ENCODE data around the gene JMJD7.

JMJD7 gene

DNA sequence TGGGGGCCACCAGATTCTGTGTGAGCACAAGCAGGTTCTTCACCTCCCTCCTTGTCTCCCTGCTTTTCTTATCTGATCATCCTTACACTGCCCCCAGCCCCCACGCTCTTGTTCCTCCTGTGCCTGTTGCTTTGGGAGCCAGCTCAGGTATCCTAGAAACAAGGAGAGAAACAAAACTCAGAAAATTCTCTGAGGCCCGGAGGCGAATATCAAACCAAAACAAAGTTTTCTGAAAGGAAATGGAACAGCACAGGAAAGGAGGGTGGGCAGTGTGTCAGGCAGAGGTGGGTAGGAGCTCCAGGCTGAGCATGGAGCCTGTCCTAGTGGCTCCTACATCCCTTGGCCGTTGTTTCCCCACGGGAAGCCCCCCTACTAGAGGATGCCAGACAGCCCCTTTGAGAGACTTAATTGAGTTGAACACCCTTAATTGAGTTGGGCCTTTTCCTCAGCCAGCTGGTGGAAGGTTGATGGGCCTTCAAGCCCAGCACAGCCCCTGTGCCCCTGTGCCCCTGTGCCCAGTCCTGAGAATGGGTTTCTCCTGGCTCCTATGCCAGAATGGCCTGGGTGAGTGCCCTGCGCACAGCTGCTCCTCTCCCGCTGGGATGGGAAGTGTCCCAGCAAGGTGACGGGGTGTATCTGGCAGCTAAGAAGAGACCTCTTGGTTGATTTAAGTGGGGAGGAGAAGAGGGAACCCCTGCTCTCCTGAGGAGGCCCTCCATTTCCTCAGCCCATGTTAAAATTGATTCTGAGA lies 22.8 kb upstream of the JMJD7 start:
- Histone ChIP-seq H3K4me3 (ENCODE audit: low read depth, low read length, poor library complexity, severe bottlenecking) (no peak overlapping the region), H3K4me2 (ENCODE audit: low read length) (no peak overlapping the region), H3K27me3 (ENCODE audit: insufficient read depth, low read length) (no peaks in the 10 kb centered on the region), H3K9me2 (ENCODE audit: low read depth, low read length) (no peaks in the 10 kb centered on the region), H3K36me3 (ENCODE audit: insufficient read depth, low read length) (peaks cover 15% of the 10 kb centered on the region), H3K4me1 (ENCODE audit: insufficient read depth, low read length, severe bottlenecking) (peaks cover 11% of the 10 kb centered on the region), H3F3A (ENCODE audit: insufficient read depth, low read length) (no peaks in the 10 kb centered on the region), H3K27ac (ENCODE audit: low read depth, low read length, poor library complexity, severe bottlenecking) (peak overlapping the region; percentile 14), H3K9me3 (ENCODE audit: low read length) (peaks cover 5% of the 10 kb centered on the region; the same call in 1 of the 2 replicates), H2AFZ (ENCODE audit: low read length) (no peak overlapping the region), H3K79me2 (ENCODE audit: insufficient read depth, low read length) (no peaks in the 10 kb centered on the region), H4K20me1 (ENCODE audit: insufficient read depth, low read length) (no peaks in the 10 kb centered on the region), H3K9ac (ENCODE audit: low read length) (no peak overlapping the region)
- TF ChIP-seq, protein P1, sequence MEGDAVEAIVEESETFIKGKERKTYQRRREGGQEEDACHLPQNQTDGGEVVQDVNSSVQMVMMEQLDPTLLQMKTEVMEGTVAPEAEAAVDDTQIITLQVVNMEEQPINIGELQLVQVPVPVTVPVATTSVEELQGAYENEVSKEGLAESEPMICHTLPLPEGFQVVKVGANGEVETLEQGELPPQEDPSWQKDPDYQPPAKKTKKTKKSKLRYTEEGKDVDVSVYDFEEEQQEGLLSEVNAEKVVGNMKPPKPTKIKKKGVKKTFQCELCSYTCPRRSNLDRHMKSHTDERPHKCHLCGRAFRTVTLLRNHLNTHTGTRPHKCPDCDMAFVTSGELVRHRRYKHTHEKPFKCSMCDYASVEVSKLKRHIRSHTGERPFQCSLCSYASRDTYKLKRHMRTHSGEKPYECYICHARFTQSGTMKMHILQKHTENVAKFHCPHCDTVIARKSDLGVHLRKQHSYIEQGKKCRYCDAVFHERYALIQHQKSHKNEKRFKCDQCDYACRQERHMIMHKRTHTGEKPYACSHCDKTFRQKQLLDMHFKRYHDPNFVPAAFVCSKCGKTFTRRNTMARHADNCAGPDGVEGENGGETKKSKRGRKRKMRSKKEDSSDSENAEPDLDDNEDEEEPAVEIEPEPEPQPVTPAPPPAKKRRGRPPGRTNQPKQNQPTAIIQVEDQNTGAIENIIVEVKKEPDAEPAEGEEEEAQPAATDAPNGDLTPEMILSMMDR (IDR thresholded peaks at IDR 0.05; ENCODE audit: low read length) = no peak
- TF ChIP-seq EZH2 (IDR thresholded peaks at IDR 0.05; ENCODE audit: borderline replicate concordance, low read length) = no peak

DNA sequence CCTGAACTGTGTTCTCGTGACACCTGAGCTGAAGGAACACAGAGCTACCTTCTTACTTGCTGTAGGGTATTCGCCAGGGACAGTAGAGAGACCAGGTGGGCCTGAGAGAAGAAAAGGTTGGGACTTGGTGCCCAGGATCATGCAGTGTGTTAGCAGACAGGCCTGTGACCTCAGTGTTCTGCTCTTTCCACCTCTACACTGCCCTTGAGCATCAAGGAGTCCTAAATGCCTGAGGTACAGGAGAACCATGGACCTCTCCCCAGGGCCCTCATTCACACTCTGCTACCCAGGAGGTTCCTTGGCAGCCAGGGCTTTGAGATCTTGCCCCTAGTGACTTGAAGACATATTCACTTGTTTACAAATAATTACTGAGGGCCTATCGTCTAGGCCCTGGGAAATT lies 22.2 kb upstream of the JMJD7 start:
- Histone ChIP-seq H3K27ac (ENCODE audit: low read depth, low read length, poor library complexity, severe bottlenecking) (peak overlapping the region; percentile 14), H3K9ac (ENCODE audit: low read length) (no peak overlapping the region), H3K9me3 (ENCODE audit: low read length) (peaks cover 5% of the 10 kb centered on the region; the same call in 1 of the 2 replicates), H3K4me3 (ENCODE audit: low read depth, low read length, poor library complexity, severe bottlenecking) (no peak overlapping the region), H3K36me3 (ENCODE audit: insufficient read depth, low read length) (peaks cover 11% of the 10 kb centered on the region), H3F3A (ENCODE audit: insufficient read depth, low read length) (no peaks in the 10 kb centered on the region), H3K9me2 (ENCODE audit: low read depth, low read length) (no peaks in the 10 kb centered on the region), H3K4me1 (ENCODE audit: insufficient read depth, low read length, severe bottlenecking) (peaks cover 15% of the 10 kb centered on the region), H2AFZ (ENCODE audit: low read length) (no peak overlapping the region), H3K4me2 (ENCODE audit: low read length) (no peak overlapping the region), H3K79me2 (ENCODE audit: insufficient read depth, low read length) (no peaks in the 10 kb centered on the region), H3K27me3 (ENCODE audit: insufficient read depth, low read length) (no peaks in the 10 kb centered on the region), H4K20me1 (ENCODE audit: insufficient read depth, low read length) (no peaks in the 10 kb centered on the region)
- TF ChIP-seq, protein P1 (IDR thresholded peaks at IDR 0.05; ENCODE audit: low read length) = no peak
- no peak for TF ChIP-seq EZH2 (IDR thresholded peaks at IDR 0.05; ENCODE audit: borderline replicate concordance, low read length)

DNA sequence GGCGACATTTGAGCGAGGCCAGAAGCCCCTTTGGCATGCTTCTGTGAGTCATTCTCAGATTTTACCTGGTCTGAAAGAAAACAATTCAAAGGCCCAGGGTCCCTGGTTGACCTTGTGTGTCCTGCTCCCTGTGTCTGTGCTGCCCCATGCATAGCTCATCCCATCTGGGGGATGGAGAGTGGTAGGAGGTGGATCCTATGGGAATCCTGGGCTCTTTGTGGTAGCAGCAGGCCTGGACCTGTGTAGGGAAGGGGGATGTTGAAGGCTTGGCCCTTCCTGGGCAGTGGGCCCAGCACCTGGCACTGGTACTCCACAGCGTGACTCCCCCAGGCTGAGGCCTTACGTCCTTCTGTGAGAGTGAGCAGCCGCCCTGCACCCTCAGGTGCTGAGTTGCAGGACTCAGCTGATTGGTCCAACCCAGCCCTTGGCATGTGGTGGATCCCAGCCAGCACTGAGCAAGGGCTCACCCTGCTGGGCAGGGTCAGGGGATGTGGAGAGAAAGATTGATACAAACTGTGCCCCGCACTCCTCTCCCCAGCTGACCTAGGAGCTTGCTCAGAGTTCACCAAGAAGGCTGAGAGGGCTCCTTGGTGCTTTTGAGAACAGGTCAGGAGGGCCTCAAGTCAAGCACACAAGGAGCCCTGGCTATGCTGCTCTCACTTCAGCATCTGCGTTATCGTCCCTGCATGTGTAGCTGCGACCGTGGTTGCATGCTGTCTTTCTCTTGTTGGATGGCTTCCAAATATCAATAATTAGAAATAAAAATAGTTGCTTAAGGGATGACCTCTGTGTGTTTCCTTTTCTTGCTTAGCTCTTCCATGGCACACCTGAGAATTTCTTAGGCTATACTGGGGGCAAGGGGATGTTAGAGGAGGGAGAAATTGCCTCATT lies 21.4 kb upstream of the JMJD7 start:
- H3K9me3 ChIP-seq (ENCODE audit: low read length) = peaks cover under 1% of the 10 kb centered on the region; the same call in 1 of the 2 replicates
- H3K27ac ChIP-seq (ENCODE audit: low read depth, low read length, poor library complexity, severe bottlenecking) = no peak overlapping the region
- H3K9ac ChIP-seq (ENCODE audit: low read length) = no peak overlapping the region
- H3K4me3 ChIP-seq (ENCODE audit: low read depth, low read length, poor library complexity, severe bottlenecking) = no peak overlapping the region
- H3K4me2 ChIP-seq (ENCODE audit: low read length) = no peak overlapping the region
- H3K27me3 ChIP-seq (ENCODE audit: insufficient read depth, low read length) = no peaks in the 10 kb centered on the region
- H4K20me1 ChIP-seq (ENCODE audit: insufficient read depth, low read length) = no peaks in the 10 kb centered on the region
- no peaks in the 10 kb centered on the region for H3F3A ChIP-seq (ENCODE audit: insufficient read depth, low read length)
- H3K79me2 ChIP-seq (ENCODE audit: insufficient read depth, low read length) = no peaks in the 10 kb centered on the region
- peaks cover 3% of the 10 kb centered on the region for H3K36me3 ChIP-seq (ENCODE audit: insufficient read depth, low read length)
- peaks cover 21% of the 10 kb centered on the region for H3K4me1 ChIP-seq (ENCODE audit: insufficient read depth, low read length, severe bottlenecking)
- H3K9me2 ChIP-seq (ENCODE audit: low read depth, low read length) = no peaks in the 10 kb centered on the region
- no peak for TF ChIP-seq EZH2 (IDR thresholded peaks at IDR 0.05; ENCODE audit: borderline replicate concordance, low read length)
- TF ChIP-seq, protein P1 (IDR thresholded peaks at IDR 0.05; ENCODE audit: low read length) = peak; percentile 34; the same call in 1 of the 2 replicates
- H2AFZ ChIP-seq (ENCODE audit: low read length) = no peak overlapping the region
